IPS-NIHi11 (cell line): ENCODE results near the gene IPO13.

Source experiments
- DNase-seq: peaks from one replicate; pipeline ENCODE4 v3.0.0; 2012; ENCODE audit warnings: mixed read lengths, low spot score

IPO13 gene

GRCh38 chr1:43931711-43932660 is 14.8 kb upstream of the IPO13 start:
- no peak for DNase-seq

- DNase-seq = no peak
Observed at GRCh38 chr1:43932786-43933385, 13.9 kb upstream of the IPO13 start.

GRCh38 chr1:43933386-43934100 is 13.2 kb upstream of the IPO13 start, which contains the start of gene ARTN:
ARTN (plus strand) TSS chr1:43933801; CDS start chr1:43935657, 1,856 bp downstream.
- peak; percentile 89 for DNase-seq

GRCh38 chr1:43934101-43934985 is 12.4 kb upstream of the IPO13 start:
- DNase-seq = peak; percentile 86

- DNase-seq = no peak
Observed at GRCh38 chr1:43934986-43935324, 11.8 kb upstream of the IPO13 start.

GRCh38 chr1:43935711-43936427 is 10.9 kb upstream of the IPO13 start:
- DNase-seq = peak; percentile 70

GRCh38 chr1:43936431-43937151 is 10.2 kb upstream of the IPO13 start:
- peak; percentile 68 for DNase-seq

- DNase-seq = no peak
Observed at GRCh38 chr1:43937179-43937865, 9.4 kb upstream of the IPO13 start.

GRCh38 chr1:43938383-43938782 is 8.4 kb upstream of the IPO13 start:
- DNase-seq = no peak

- no peak for DNase-seq
Observed at GRCh38 chr1:43938892-43939587, 7.7 kb upstream of the IPO13 start.

- no peak for DNase-seq
Observed at GRCh38 chr1:43942411-43942810, 4.3 kb upstream of the IPO13 start.

- no peak for DNase-seq
Observed at GRCh38 chr1:43944860-43945259, 1.9 kb upstream of the IPO13 start.

- DNase-seq = no peak
Observed at GRCh38 chr1:43945674-43946235, 995 bp upstream of the IPO13 start.

GRCh38 chr1:43947061-43947873 is 517 bp downstream of the IPO13 start:
- DNase-seq = no peak

- no peak for DNase-seq
Observed at GRCh38 chr1:43947874-43948437, 1.2 kb downstream of the IPO13 start.

- no peak for DNase-seq
Observed at GRCh38 chr1:43949678-43950077, 2.9 kb downstream of the IPO13 start.
